Left ventricle myocardium superior (tissue), 1 donor: ENCODE measurements around the gene PET100. TPM values are rescaled to one million over a fixed set of nuclear protein-coding genes. Genes with fewer than 3 reads are reported as not detected.

Experiments
- ATAC-seq: fragments of 200-7000 bp; cut with Tn5 transposase; one replicate; pipeline ENCODE4 v1.9.1; 2020; ENCODE audit warnings: mild to moderate bottlenecking, moderate library complexity
- DNase-seq: peaks from one replicate; pipeline ENCODE4 v3.0.0-alpha.2; 2020
- intact Hi-C: fragments of 100-400 bp; cut with micrococcal nuclease; formaldehyde crosslinking; loops from one replicate; pipeline ENCODE4 v1.11.0; 2022
- microRNA-seq: library from miRNA; unstranded; fragments of <30 nt; microRNA quantifications from one replicate; pipeline ENCODE4 v1.2.0, GENCODE V29; 2020; ENCODE audit warnings: borderline number of aligned reads
- total RNA-seq: library from RNA; stranded (reverse); fragmentation: NEBNext Ultra II Directional; extraction: Animal tissue kit (Norgen Biotek cat#: 25700); gene quantifications from one replicate; pipeline ENCODE4 v1.2.1, GENCODE V29; 2021
- donor health status: DM: no; HTN: yes; CAD: no; lungs with severe emphysema.

Gene PET100
- total RNA-seq, 1 donor from 2014 or later: 206 TPM

DNA sequence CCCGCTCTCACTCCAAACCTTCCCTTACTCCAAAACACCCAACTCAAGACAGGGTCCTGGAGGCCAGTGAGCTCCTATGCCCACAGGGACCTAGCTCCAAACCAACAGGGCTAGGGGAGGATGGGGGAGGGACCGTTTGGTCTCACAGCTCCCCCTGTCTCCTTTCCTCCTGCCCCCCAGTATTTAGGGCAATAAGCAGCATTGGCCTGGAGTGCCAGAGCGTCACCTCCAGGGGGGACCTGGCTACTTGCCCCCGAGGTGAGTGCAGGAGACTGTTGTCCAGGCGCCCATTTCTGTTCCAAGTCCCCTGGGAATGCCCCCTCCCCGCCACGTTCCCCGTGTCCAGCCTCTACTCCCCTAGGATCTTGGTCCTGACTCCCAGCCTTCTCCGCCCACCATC, 40.0 kb downstream of the PET100 start:
- no peak for DNase-seq
- ATAC-seq: no peak
- intact Hi-C loops: no loop called here

DNA sequence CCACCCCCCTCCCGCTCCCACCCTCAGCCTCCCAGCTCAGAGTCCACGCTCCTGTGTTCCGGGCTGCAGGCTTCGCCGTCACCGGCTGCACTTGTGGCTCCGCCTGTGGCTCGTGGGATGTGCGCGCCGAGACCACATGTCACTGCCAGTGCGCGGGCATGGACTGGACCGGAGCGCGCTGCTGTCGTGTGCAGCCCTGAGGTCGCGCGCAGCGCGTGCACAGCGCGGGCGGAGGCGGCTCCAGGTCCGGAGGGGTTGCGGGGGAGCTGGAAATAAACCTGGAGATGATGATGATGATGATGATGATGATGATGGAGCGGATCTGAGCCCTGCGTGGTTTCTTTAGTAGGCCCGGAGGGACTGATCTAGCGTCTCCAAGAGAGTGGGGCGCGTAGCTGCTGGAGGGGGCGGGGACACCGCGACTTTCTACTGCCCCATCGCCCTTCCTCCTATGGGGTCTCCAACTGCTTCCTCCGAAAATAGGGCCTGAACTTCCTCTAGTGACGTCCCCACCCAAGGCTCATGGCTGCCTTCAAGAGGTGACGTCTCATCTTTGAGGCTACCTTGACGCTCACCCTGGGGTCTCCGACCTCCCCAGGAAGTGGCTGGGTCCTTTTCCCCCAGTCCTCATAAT, 40.7 kb downstream of the PET100 start:
- intact Hi-C loops: no loop called here
- DNase-seq: no peak
- no peak for ATAC-seq

DNA sequence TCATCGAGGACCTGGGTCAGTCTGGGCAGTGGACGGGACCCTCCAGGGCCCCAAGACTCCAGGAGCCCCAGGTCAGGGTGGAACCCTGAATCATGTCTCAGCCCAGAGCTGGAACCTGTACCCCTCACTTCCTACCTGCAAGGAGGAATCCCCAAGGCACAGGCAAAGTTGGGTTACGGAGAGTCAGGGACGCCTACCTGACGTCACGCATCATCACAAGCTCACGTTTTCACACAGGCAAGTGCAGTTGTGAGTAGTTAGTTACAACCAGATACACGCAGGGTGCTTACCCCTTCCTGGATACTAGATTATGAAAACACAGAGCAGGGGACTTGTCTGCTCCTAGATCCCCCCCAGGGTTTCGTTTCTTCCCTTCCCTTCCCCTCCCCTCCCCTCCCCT, 41.2 kb downstream of the PET100 start:
- no peak for DNase-seq
- intact Hi-C loops: no loop called here
- no peak for ATAC-seq

DNA sequence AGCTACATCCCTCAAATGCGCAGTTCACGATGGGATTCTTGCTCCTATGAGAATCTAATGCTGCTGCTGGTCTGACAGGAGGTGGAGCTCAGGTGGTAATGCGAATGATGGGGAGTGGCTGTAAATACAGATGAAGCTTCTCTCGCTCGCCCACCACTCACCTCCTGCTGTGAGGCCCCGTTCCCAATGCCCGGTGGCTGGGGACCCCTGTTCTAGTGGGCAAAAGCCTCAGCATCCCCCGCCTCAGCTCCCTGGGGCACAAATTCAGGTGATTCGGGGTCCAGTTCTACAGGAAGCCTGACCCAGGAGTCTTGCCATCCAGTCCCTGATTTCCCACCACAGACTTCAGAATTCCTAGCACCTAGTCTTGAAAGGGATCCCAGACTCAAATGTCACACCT, 42.9 kb downstream of the PET100 start:
- intact Hi-C loops: no loop called here
- no peak for ATAC-seq
- DNase-seq: no peak

DNA sequence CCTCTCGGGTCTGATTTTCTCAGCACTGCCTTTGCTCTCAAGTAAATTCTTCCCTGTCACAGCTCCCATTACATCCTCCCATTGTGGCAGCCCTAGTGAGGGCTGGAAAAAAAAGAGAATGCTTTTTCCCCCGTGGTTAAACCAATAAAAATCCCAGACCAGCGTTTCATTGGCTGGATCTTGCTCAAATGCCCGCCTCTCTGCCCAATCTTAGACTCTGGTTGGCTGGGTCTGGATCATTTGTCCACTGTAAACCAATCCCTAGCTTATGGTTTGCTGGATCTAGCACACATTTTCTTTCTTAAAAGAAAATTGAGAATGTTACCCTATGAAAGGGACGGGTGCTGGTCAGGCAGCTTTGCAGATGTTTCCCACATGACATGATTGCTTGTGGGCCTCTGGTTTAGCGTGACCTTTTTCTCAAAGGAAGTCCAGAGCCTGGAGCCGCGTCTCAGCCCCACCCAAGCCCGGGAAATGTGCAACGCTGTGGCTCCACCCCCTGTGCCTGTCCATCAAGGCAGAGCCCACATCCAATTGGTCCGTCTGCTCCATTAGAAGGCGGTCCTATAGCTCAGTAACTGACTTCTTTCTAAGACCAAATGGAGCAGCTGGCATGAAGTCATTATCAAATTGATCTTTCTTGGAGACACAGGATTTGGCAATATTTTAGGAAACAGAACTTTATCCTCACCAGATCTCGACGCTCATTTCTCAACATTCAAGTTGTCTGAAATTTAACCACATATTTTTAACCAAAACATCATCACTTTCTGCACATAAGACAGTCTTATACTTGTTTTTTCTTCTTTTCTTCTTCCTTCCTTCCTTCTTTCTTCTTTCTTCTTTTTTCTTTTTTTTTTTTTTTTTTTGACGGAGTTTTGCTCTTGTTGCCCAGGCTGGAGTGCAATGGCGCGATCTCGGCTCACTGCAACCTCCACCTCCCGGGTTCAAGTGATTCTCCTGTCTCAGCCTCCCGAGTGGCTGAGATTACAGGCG, 44.7 kb downstream of the PET100 start:
- intact Hi-C loops: no loop called here
- ATAC-seq (peak; percentile 85), DNase-seq (peak; percentile 78)

DNA sequence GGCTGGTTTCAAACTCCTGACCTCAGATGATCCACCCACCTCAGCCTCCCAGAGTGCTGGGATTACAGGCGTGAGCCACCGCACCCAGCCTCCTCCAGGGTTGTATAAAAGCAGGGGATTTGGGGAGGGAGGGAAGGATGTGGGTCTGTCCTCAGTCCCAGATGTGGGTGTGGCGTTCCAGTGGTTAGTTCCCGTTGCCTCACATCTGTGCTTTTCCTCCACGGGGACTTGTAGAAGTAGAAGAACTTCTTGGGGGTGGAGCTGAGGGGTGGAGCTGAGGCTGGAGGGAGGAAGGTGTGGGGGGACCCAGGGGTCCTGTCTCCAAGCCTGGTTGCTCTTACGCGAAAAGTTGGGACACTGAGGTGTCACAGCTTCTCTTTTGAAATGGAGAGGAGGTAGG, 46.8 kb downstream of the PET100 start:
- ATAC-seq: no peak
- peak; percentile 42 for DNase-seq
- intact Hi-C loops: no loop called here

DNA sequence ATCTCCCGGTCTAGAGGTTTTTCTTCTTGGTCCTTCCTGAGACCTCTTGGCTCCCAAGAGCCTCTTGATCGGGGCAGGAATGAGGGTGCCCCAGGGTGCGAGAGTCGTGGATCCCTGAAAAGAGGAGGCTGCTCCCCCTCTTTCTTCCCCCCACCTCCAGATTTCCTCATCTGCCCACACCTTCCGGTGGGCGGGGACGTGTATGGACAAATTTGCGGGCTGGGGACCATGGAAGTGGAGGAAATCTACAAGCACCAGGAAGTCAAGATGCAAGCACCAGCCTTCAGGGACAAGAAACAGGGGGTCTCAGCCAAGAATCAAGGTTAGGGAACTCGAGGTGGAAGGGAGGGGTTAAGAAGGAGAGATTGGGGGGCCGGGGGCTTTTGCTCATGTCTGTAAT, 47.3 kb downstream of the PET100 start, which contains the start of gene MCEMP1:
Gene MCEMP1 (plus strand): TSS at position 237 of the 400 bp plus-strand sequence. CDS start 31 bp downstream, at position 268.
- DNase-seq: no peak
- intact Hi-C loops: no loop called here
- ATAC-seq: no peak

DNA sequence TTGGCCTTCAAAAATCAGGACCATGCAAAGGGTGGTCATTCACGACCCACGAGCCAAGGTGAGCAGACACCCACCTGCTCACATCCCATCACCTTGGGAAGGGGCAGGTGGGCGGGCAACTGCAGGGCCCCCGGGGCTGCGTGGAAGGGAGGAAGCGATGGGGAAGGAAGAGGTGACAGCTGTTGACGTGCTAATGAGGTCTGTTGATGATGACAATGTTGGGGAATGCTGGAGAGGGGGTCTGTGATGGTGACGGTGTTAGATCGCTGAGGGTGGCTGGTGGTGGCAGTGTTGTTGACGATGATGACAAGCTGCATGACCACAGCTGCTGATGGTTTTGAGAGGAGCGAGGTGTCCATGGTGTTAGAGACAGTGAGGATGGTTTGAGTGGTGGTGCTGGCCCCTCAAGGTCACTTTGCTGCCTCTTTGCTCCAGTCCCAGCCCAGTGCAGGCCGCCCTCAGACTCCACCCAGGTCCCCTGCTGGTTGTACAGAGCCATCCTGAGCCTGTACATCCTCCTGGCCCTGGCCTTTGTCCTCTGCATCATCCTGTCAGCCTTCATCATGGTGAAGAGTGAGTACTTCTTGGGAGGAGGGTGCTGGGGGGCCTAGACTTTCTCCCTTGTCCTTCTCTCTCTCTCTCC, 48.2 kb downstream of the PET100 start:
- DNase-seq (no peak), ATAC-seq (no peak)
- intact Hi-C loops: no loop called here

DNA sequence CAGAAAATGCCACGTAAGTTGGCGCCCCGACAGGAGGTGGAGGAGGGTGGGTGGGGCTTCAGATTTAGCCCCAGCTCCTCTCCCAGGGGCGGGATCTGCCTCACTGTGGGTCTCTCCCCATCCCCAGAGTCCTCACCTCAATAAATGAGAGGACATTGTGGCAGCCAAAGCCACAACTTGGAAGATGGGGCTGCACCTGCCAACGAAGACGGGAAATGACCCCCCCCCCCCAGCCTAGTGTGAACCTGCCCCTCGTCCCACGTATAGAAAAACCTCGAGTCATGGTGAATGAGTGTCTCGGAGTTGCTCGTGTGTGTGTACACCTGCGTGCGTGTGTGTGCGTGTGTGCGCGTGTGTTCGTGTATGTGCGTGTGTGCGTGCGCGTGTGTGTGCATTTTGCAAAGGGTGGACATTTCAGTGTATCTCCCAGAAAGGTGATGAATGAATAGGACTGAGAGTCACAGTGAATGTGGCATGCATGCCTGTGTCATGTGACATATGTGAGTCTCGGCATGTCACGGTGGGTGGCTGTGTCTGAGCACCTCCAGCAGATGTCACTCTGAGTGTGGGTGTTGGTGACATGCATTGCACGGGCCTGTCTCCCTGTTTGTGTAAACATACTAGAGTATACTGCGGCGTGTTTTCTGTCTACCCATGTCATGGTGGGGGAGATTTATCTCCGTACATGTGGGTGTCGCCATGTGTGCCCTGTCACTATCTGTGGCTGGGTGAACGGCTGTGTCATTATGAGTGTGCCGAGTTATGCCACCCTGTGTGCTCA, 49.6 kb downstream of the PET100 start:
- no peak for DNase-seq

DNA sequence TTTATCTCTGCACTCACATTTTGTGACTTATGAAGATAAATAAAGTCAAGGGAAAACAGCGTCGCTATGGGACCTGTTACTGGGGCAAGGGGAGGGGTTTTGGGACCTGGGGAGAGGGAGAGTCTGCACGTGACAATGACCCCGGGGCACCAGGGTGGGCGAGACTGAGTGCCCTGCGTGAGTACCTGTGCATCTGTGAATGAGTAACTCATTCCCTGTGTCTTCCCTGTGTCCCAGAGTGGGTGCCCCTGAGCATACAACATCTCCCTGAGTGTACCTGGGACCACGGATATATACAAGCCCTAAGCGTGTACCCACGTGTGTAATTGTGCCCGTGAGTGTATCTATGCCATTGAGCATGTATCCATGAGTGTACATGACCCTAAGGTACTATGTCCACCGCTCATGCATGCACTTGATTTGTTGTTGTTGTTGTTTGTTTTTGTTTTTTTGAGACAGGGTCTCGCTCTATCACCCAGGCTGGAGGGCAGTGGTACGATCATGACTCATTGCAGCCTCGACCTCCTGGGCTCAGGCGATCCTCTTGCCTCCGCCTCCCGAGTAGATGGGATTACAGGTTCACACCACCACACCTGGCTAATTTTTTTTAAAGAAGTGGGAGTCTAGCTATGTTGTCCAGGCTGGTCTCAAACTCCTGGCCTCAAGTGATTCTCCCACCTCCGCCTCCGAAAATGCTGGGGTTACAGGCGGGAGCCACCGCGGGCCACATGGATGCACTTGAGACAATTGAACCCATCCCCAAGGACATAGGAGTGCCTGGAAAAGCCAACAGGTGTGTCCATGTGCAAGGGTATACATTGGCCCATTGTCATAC, 50.4 kb downstream of the PET100 start:
- DNase-seq (no peak), ATAC-seq (no peak)
- intact Hi-C loops: no loop called here

More for the DNA sequence above, 49.6 kb downstream of the PET100 start:
- no peak for ATAC-seq
- intact Hi-C loops: no loop called here

DNA sequence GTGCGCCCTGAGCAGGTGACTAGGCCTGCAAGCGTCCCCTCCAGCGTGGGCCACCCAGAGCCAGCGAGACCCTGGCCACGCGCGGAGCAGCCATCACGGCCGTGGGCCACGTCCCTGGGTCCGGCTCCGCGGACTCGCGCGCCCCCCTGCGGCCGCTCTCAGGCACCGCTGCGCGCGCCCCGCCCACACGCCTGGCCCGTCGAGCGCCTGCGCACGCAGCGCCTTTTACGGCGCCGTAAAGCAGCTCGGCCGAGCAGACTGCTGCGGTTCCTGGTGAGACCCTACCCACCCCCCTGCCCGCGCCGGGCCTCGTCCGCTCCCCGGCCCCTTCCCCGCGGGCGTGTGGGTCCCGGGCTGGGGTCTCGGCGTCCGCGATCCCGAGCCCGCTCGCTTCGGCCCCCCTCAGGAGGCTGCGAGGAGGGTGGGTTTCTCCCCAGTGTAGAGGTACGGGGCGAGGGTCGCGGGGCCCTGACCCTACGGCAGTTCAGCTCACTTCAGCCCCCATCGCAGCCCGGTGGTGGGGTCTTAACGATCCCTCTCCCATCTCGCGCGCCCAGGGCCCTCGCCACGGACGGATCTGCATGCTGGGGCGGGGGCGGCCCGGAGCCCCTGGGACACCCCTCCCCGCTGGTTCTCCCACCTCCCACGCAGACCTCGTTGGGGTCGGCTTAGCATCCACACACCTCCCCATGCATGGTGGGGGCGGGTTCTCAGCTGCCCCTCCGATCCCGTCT, 51.2 kb downstream of the PET100 start, which contains the start of gene TRAPPC5:
Gene TRAPPC5 (plus strand): TSS at position 228 of the 734 bp plus-strand sequence. CDS start 1,421 bp downstream, outside the sequence.
- intact Hi-C loops: no loop called here
- ATAC-seq: peak; percentile 93
- DNase-seq: peak; percentile 95

Small RNA genes lying within 50 kb of the gene (microRNA-seq; reads per million reads assigned to microRNA genes)
- not detected for gene MIR6792

Other genes starting within 250 kb of the PET100 start
- 0.84 TPM for gene PEX11G, start 140.8 kb upstream of the PET100 start, total RNA-seq
- 101 TPM for gene ZNF358, start 113.7 kb upstream of the PET100 start, total RNA-seq
- gene MCOLN1, start 107.2 kb upstream of the PET100 start, total RNA-seq: 18.5 TPM
- gene PNPLA6, start 94.1 kb upstream of the PET100 start, total RNA-seq: 55.6 TPM
- gene CAMSAP3, start 33.9 kb upstream of the PET100 start, total RNA-seq: 2.6 TPM
- gene XAB2, start 248 bp upstream of the PET100 start, total RNA-seq: 27.5 TPM
- 6.5 TPM for gene PCP2, start 3.9 kb downstream of the PET100 start, total RNA-seq
- 9.7 TPM for gene STXBP2, start 7.3 kb downstream of the PET100 start, total RNA-seq
- gene RETN, start 39.3 kb downstream of the PET100 start, total RNA-seq: not detected
- 0.72 TPM for gene MCEMP1, start 47.3 kb downstream of the PET100 start, total RNA-seq
- gene TRAPPC5, start 51.0 kb downstream of the PET100 start, total RNA-seq: 111 TPM
- gene FCER2, start 72.3 kb downstream of the PET100 start, total RNA-seq: 0.17 TPM
- 0.42 TPM for gene CLEC4G, start 102.3 kb downstream of the PET100 start, total RNA-seq
- 10.0 TPM for gene CD209, start 117.7 kb downstream of the PET100 start, total RNA-seq
- gene CLEC4M, start 133.4 kb downstream of the PET100 start, total RNA-seq: not detected
- gene EVI5L, start 200.4 kb downstream of the PET100 start, total RNA-seq: 23.5 TPM
- 0.15 TPM for gene PRR36, start 244.6 kb downstream of the PET100 start, total RNA-seq